AG09309 (cell line): Measurements from ENCODE around the gene SLC35G1.

ENCODE experiments used
- DNase-seq: peaks from one replicate; pipeline ENCODE4 v3.0.0-alpha.2; 2010; ENCODE audit warnings: low read depth
- H3K4me3 ChIP-seq: 2 replicates; pipeline ENCODE4 v1.5.1; 2011; ENCODE audit warnings: mild to moderate bottlenecking, low read depth, low read length, moderate library complexity; ENCODE audit not compliant: control insufficient read depth
- CTCF ChIP-seq: IDR thresholded peaks from 2 replicates; pipeline ENCODE4 v1.5.1; 2011; ENCODE audit warnings: mild to moderate bottlenecking, low read depth, low read length, inconsistent platforms; ENCODE audit not compliant: insufficient read depth, control insufficient read depth; ENCODE audit errors: missing control alignments

The SLC35G1 gene

GRCh38 chr10:93854975-93855374 lies 38.8 kb upstream of the SLC35G1 start:
- no peak overlapping the region for H3K4me3 ChIP-seq
- DNase-seq = no peak
- TF ChIP-seq CTCF = no peak

DNA sequence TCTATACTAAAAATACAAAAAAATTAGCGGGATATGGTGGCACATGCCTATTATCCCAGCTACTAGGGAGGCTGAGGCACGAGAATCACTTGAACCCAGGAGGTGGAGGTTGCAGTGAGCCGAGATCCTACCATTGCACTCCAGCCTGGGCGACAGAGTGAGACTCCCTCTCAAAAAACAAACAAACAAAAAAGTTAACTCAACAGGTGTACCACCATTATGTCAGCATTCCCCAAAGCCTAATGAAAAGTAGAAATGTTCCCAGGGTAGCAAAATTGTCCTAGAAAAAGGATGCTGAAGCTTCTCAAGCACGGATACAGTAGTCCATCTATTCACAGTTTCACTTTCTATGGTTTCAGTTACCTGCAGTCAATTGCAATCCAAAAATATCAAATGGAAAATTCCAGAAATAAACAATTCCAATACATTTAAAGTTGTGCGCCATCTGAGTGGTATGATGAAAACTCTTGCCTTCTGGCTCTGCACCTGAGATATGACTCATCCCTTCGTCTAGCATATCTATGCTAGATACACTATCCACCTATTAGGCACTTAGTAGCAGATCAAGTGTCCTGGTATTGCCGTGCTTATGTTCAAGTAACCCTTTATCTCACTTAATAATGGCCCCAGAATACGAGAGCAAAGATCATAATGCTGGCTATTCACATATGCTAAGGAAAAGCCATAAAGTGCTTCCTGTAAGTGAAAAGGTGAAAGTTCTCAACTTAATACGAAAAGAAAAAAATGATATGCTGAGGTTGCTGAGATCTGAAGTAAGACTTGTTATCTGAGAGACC lies 37.2 kb upstream of the SLC35G1 start:
- no peak for TF ChIP-seq CTCF
- DNase-seq = no peak
- no peak overlapping the region for H3K4me3 ChIP-seq

DNA sequence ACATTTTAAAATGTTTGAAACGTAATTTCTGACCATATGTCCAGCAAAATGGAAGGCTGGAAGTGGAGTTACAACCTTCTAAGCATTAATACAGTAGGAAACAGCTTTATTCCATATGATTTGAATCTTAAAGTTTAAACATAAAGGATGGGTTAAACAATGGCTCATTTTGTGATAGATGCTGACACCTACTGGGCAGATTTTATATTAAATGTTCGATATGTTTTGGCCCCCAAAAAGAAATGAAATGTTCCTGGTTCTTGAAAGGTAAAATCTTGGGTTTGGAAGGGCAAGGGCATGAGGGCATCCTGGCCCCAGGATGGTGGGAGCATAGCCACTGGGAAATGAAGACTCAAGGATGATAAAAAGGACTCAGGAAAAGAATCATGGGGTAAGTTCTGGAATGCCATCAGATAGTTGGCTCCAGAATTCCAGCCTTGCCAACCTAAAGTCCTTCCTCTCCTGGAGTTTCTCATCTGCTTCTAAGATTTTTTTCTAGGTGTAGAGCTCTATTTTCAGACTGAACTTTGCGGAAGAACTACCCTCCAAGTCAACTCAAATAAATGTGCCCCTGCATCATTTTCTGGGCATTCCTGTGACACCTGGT lies 34.6 kb upstream of the SLC35G1 start:
- H3K4me3 ChIP-seq = no peak overlapping the region
- TF ChIP-seq CTCF = peak; percentile 18
- no peak for DNase-seq

DNA sequence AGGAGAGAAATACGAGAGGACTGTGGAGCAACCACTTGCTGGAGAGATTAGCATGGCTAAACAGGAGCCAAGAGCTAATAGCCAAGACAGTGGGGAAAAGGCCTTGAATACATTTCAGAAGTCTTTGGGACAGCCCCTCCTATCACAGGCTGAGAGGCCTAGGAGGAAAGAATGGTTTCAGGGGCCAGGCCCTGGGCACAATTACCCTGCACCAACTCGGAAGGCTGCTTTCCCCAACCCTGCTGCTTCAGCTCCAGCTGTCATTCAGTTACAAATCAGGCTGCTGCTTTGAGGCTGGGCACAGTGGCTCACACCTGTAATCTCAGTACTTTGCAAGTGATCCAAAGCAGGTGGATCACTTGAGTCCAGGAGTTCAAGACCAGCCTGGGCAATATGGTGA lies 32.0 kb upstream of the SLC35G1 start:
- no peak for TF ChIP-seq CTCF
- H3K4me3 ChIP-seq = no peak overlapping the region
- DNase-seq = no peak

DNA sequence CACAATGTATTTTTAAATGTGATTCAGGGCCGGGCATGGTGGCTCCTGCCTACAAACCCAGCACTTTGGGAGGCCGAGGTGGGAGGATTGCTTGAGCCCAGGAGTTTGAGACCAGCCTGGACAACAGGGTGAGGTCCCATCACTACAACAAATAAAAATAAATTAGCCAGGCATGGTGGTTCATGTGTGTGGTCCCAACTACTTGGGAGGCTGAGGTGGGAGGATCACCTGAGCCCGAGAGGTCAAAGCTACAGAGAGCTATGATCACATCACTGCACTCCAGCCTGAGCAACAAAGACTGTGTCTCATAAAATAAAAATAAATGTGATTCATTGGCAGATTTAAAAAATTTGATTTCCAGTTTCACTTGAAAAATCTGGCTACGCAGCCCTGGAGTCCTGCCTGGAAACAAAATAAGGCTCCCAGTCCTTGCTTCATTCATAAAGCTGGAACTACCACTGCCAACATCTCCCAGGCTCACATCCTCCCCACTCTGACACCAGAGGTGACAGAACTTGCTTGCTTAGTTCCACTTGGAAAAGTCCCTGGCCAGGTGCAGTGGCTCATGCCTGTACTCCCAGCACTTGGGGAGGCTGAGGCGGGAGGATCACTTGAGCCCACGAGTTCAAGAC lies 27.9 kb upstream of the SLC35G1 start:
- no peak for DNase-seq
- TF ChIP-seq CTCF = no peak
- no peak overlapping the region for H3K4me3 ChIP-seq

- no peak for TF ChIP-seq CTCF
- no peak for DNase-seq
- H3K4me3 ChIP-seq = no peak overlapping the region
Measured at GRCh38 chr10:93867525-93867924, 26.3 kb upstream of the SLC35G1 start.
